ENCODE measurements around the gene IGFBP2. TPM values are rescaled to one million over a fixed set of nuclear protein-coding genes. Genes with fewer than 3 reads are reported as not detected.

IGFBP2 gene
- polyA plus RNA-seq, 12 donors: 97.9 to 346 (median 142) TPM; not detected in 1

- no peak for DNase-seq
Measured at GRCh38 chr2:216606551-216607276, 26.5 kb upstream of the IGFBP2 start.

- DNase-seq: no peak
Measured at GRCh38 chr2:216607277-216607560, 26.0 kb upstream of the IGFBP2 start.

- DNase-seq: no peak
Measured at GRCh38 chr2:216608525-216608924, 24.7 kb upstream of the IGFBP2 start.

GRCh38 chr2:216615298-216616082 is 17.7 kb upstream of the IGFBP2 start:
- no peak for DNase-seq

- DNase-seq: no peak
Measured at GRCh38 chr2:216616083-216616678, 17.0 kb upstream of the IGFBP2 start.

- no peak for DNase-seq
Measured at GRCh38 chr2:216617159-216617815, 15.9 kb upstream of the IGFBP2 start.

GRCh38 chr2:216618785-216619184 is 14.4 kb upstream of the IGFBP2 start:
- no peak for DNase-seq

- DNase-seq: peak; percentile 17
Measured at GRCh38 chr2:216619411-216620393, 13.5 kb upstream of the IGFBP2 start.

- DNase-seq: peak; percentile 89
Measured at GRCh38 chr2:216620786-216621185, 12.4 kb upstream of the IGFBP2 start.

GRCh38 chr2:216621292-216621691 is 11.9 kb upstream of the IGFBP2 start:
- DNase-seq: no peak

- DNase-seq: no peak
Measured at GRCh38 chr2:216622526-216622925, 10.7 kb upstream of the IGFBP2 start.

GRCh38 chr2:216624251-216624650 is 9.0 kb upstream of the IGFBP2 start:
- DNase-seq: no peak

- no peak for DNase-seq
Measured at GRCh38 chr2:216626168-216626874, 6.9 kb upstream of the IGFBP2 start.

GRCh38 chr2:216626875-216627245 is 6.4 kb upstream of the IGFBP2 start:
- no peak for DNase-seq

GRCh38 chr2:216629784-216630183 is 3.4 kb upstream of the IGFBP2 start:
- DNase-seq: no peak

GRCh38 chr2:216632346-216632951 is 771 bp upstream of the IGFBP2 start:
- no peak for DNase-seq

GRCh38 chr2:216633616-216634369 is 573 bp downstream of the IGFBP2 start:
- no peak for DNase-seq

- DNase-seq: no peak
Measured at GRCh38 chr2:216634370-216635148, 1.3 kb downstream of the IGFBP2 start.

- DNase-seq: no peak
Measured at GRCh38 chr2:216635171-216635570, 2.0 kb downstream of the IGFBP2 start.

Measured in muscle of arm (tissue), 12 donors.